Natural killer cell (primary cell): ENCODE measurements around the gene GIMAP5. TPM values are rescaled to one million over a fixed set of nuclear protein-coding genes. Genes with fewer than 3 reads are reported as not detected.

Experiments
- ATAC-seq, 3 donors: fragments of 150-1000 bp in 2 of 3; fragments of 200-7000 bp in 1 of 3; cut with Tn5 transposase; 1 replicate in 1 of 3; 2 replicates in 2 of 3; pipeline ENCODE4 v1.10.0; 2021; ENCODE audit warnings: mild to moderate bottlenecking in 2 of 3, moderate library complexity in 2 of 3
- DNase-seq, 2 donors: peaks; one replicate each; pipeline versions ENCODE4 v3.0.0 to v3.0.0-alpha.2; 2013 to 2021; ENCODE audit warnings: mixed read lengths in 1 of 2
- H3K27ac ChIP-seq: one replicate; pipeline ENCODE4 v1.5.1; 2013; ENCODE audit warnings: mild to moderate bottlenecking, low read length
- H3K27me3 ChIP-seq: one replicate; pipeline ENCODE4 v1.6.1; 2013; ENCODE audit warnings: low read length; ENCODE audit not compliant: control insufficient read depth, insufficient read depth
- H3K36me3 ChIP-seq: one replicate; pipeline ENCODE4 v1.6.1; 2013; ENCODE audit warnings: low read length; ENCODE audit not compliant: control insufficient read depth, insufficient read depth
- H3K4me1 ChIP-seq: one replicate; pipeline ENCODE4 v1.6.1; 2013; ENCODE audit warnings: low read length; ENCODE audit not compliant: control insufficient read depth, insufficient read depth
- H3K4me3 ChIP-seq: one replicate; pipeline ENCODE4 v1.5.1; 2013; ENCODE audit warnings: low read length
- H3K9me3 ChIP-seq: one replicate; pipeline ENCODE4 v1.6.1; 2013; ENCODE audit warnings: low read length; ENCODE audit not compliant: control insufficient read depth, insufficient read depth
- H3K27ac Mint-ChIP-seq, 2 donors: one replicate each; pipeline ENCODE4 v1.8.0; 2022; ENCODE audit warnings: mild to moderate bottlenecking in 2 of 2, mixed read lengths in 2 of 2, moderate library complexity in 1 of 2
- H3K27me3 Mint-ChIP-seq, 2 donors: one replicate each; pipeline ENCODE4 v1.8.0; 2022; ENCODE audit warnings: low read depth in 2 of 2, mixed read lengths in 2 of 2
- H3K36me3 Mint-ChIP-seq: one replicate; pipeline ENCODE4 v1.8.0; 2022; ENCODE audit warnings: mixed read lengths
- H3K4me1 Mint-ChIP-seq, 2 donors: one replicate each; pipeline ENCODE4 v1.8.0; 2022; ENCODE audit warnings: mixed read lengths in 2 of 2
- H3K4me3 Mint-ChIP-seq: one replicate; pipeline ENCODE4 v1.8.0; 2022; ENCODE audit warnings: mild to moderate bottlenecking, moderate library complexity, mixed read lengths
- H3K9me3 Mint-ChIP-seq, 2 donors: one replicate each; pipeline ENCODE4 v1.8.0; 2022; ENCODE audit warnings: mixed read lengths in 2 of 2
- WGBS: methylation state at CpG from one replicate; pipeline ENCODE4 v1.1.7; 2013; ENCODE audit warnings: missing lambda C conversion rate; ENCODE audit not compliant: insufficient coverage; 5-methylcytosine and 5-hydroxymethylcytosine counted together
- intact Hi-C: fragments of 100-400 bp; cut with micrococcal nuclease; formaldehyde crosslinking; loops from one replicate; pipeline ENCODE4 v1.14.2; 2022
- total RNA-seq, 4 donors: library from RNA; stranded (reverse); fragments of 120-200 nt in 1 of 4; gene quantifications; one replicate each; pipeline versions ENCODE4 v1.2.3 to v1.2.4, GENCODE V29; 2013 to 2022
- TF ChIP-seq, protein P1 (sequence below): fragments of 200-600 bp; IDR thresholded peaks from one replicate; pipeline ENCODE4 v1.8.0; 2022; ENCODE audit warnings: antibody characterized with exemption

Gene GIMAP5
- total RNA-seq, 3 donors from 2014 or later (not counting 1 experiment from before 2014, with no cell fraction given), result 29.2 to 64.1 (median 35.3) TPM

DNA sequence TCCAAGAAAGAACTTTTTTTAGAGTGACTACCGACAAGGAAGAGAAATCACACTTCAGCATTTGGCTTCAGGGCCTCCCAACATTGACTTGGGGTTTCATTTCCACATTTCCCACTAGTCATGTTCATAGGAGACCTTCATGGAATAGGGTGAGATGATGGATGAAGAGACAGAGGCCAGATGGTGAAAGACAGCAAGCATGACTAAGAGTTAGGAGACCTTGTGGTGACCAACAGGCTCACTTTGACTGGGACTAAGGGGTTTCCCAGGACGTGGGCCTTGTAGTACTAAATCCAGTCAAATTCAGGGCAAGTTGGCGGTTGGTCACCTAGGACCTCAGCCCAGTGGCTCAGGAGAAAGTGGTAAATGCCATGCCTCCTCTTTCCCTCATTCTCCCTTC lies 3.0 kb upstream of the GIMAP5 start:
- TF ChIP-seq, protein P1, sequence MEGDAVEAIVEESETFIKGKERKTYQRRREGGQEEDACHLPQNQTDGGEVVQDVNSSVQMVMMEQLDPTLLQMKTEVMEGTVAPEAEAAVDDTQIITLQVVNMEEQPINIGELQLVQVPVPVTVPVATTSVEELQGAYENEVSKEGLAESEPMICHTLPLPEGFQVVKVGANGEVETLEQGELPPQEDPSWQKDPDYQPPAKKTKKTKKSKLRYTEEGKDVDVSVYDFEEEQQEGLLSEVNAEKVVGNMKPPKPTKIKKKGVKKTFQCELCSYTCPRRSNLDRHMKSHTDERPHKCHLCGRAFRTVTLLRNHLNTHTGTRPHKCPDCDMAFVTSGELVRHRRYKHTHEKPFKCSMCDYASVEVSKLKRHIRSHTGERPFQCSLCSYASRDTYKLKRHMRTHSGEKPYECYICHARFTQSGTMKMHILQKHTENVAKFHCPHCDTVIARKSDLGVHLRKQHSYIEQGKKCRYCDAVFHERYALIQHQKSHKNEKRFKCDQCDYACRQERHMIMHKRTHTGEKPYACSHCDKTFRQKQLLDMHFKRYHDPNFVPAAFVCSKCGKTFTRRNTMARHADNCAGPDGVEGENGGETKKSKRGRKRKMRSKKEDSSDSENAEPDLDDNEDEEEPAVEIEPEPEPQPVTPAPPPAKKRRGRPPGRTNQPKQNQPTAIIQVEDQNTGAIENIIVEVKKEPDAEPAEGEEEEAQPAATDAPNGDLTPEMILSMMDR, result no peak
- intact Hi-C loops, result no loop called here
- Histone ChIP-seq H3K36me3 (no peaks in the 10 kb centered on the region), H3K27me3 (no peaks in the 10 kb centered on the region), H3K4me3 (no peak overlapping the region), H3K9me3 (no peaks in the 10 kb centered on the region), H3K27ac (no peak overlapping the region), H3K4me1 (peaks cover 24% of the 10 kb centered on the region)
- H3K9me3 Mint-ChIP-seq, result no peaks in the 10 kb centered on the region
- WGBS, result 90% methylated on average over 3 of the region's 3 CpGs
- H3K4me3 Mint-ChIP-seq, result no peak overlapping the region
- peaks cover 50 to 59% of the 10 kb centered on the region in 2 donors for H3K4me1 Mint-ChIP-seq
- no peaks in the 10 kb centered on the region for H3K27me3 Mint-ChIP-seq
- peaks cover 8% of the 10 kb centered on the region for H3K36me3 Mint-ChIP-seq
- peak overlapping the region in 1 of 2 donors; percentile 88 for H3K27ac Mint-ChIP-seq
- no peak for ATAC-seq
- DNase-seq, result no peak

DNA sequence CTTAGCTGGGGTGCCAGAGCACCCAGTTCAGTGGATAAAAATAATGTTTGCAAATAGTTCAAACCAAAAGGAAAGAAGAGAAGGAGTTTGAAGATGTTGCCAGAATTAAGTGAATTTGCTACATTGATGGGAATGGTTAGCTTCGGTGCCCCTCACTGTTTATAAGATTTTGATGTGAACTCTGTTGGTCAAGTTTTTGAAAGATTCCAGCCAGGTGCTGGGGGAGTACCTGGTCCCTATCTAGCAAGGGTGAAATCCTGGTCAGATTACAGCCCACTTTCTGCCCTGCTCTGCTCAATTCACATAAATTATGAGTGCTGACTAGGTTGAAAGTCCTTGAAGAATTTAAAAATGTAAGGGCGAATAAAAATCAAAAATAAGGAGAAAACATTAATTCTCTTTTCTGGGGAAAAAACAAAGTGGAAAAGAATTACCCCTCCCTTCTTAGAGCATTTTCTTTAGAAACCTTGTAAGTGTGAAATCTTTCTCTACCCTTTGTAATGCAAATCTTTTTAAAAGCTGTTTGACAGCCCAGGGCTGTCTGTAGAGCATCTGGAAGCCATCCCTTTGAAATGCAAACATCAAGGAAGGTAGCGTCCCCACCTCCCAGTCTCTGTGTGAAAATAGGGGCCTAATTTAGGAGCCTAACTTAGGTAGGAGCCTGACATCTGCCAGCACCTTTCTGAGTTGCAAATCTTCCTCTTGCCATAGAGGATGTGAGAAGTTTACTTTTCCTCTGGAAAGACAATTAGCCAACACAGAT lies 1.4 kb upstream of the GIMAP5 start:
- Histone ChIP-seq H3K4me1 (peaks cover 29% of the 10 kb centered on the region), H3K27me3 (no peaks in the 10 kb centered on the region), H3K27ac (no peak overlapping the region), H3K9me3 (no peaks in the 10 kb centered on the region), H3K36me3 (peaks cover 8% of the 10 kb centered on the region), H3K4me3 (no peak overlapping the region)
- Mint-ChIP-seq H3K27ac (peak overlapping the region in 1 of 2 donors; percentile 86), H3K4me1 (peaks cover 58 to 66% of the 10 kb centered on the region in 2 donors), H3K9me3 (no peaks in the 10 kb centered on the region), H3K4me3 (peak overlapping the region; percentile 91), H3K27me3 (no peaks in the 10 kb centered on the region), H3K36me3 (peaks cover 16% of the 10 kb centered on the region)
- ATAC-seq, result no peak
- intact Hi-C loops, result loop anchor here (5.0 kb wide), 3 partner anchors 48 to 283 kb away; partner anchors contain the start of genes GIMAP2, GIMAP4 and GIMAP8
- no peak for DNase-seq
- WGBS, result 97% methylated on average over 2 of the region's 3 CpGs
- TF ChIP-seq, protein P1, result no peak

DNA sequence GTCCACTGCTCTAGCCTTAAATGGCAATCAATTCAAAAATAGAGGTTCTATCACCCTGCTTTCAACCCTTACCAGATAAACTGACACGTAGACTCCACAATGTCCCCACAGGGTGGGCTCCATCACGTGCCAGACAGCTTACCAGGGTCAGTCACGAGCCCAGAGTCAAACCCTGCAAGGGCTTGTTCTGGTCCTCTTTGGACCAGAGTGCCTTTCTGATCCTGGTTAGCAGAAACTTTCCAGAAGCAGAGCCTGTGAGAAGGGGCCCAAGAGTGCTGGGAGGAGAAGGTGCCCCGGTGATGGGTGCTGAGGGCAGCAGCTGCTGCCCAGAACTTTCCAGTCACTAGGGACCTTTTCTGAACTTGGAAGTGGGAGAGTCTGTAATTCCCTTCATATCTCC lies 354 bp upstream of the GIMAP5 start:
- intact Hi-C loops, result loop anchor here (5.0 kb wide), 3 partner anchors 50 to 285 kb away; partner anchors contain the start of genes GIMAP2, GIMAP4 and GIMAP8
- no peak for DNase-seq
- Mint-ChIP-seq H3K27ac (peak overlapping the region; percentile 86 to 91), H3K27me3 (no peaks in the 10 kb centered on the region), H3K9me3 (no peaks in the 10 kb centered on the region), H3K36me3 (peaks cover 27% of the 10 kb centered on the region), H3K4me1 (peaks cover 66 to 71% of the 10 kb centered on the region in 2 donors), H3K4me3 (peak overlapping the region; percentile 91)
- H3K27me3 ChIP-seq, result no peaks in the 10 kb centered on the region
- ATAC-seq, result peak; percentile 3 to 19 (median 14)
- TF ChIP-seq, protein P1, result no peak
- peaks cover 19% of the 10 kb centered on the region for H3K36me3 ChIP-seq
- 49% methylated on average over 4 of the region's 4 CpGs for WGBS
- H3K27ac ChIP-seq, result peak overlapping the region; percentile 64
- peaks cover 35% of the 10 kb centered on the region for H3K4me1 ChIP-seq
- H3K9me3 ChIP-seq, result no peaks in the 10 kb centered on the region
- peak overlapping the region; percentile 84 for H3K4me3 ChIP-seq
